ENCODE data around the gene TRAFD1. TPM values are rescaled to one million over a fixed set of nuclear protein-coding genes. Genes with fewer than 3 reads are reported as not detected.
A peak's percentile ranks its signal among the peaks of the same experiment; 100 is the strongest.
"Not testable (repeated sequence)": the region's sequence is repeated elsewhere in the genome, so short reads cannot be mapped to it uniquely, and the experiment has no call there.

The TRAFD1 gene
- total RNA-seq, 1 donor from 2014 or later: 35.4 TPM

GRCh38 chr12:112108202-112109079, 16.9 kb upstream of the TRAFD1 start, which contains the start of gene NAA25:
NAA25 (minus strand) TSS chr12:112108783; CDS start chr12:112108773, 10 bp downstream.
- Histone ChIP-seq H2AFZ (replicated peaks) (peak within 1 kb of the TSS; percentile 93), H3K4me3 (peak within 1 kb of the TSS; percentile 58), H3K4me2 (peak within 1 kb of the TSS; percentile 82), H3K79me2 (ENCODE audit: low read depth) (peaks cover 67% of the 10 kb centered on the region), H3K27ac (peak within 1 kb of the TSS; percentile 89), H3K27me3 (no peaks in the 10 kb centered on the region), H3K9ac (peak within 1 kb of the TSS; percentile 87), H3K9me3 (ENCODE audit: low read depth) (no peaks in the 10 kb centered on the region), H3K36me3 (no peaks in the 10 kb centered on the region), H4K20me1 (ENCODE audit: low read depth) (peaks cover 48% of the 10 kb centered on the region), H3K4me1 (peaks cover 29% of the 10 kb centered on the region), H3F3A (ENCODE audit: low read depth) (peaks cover 18% of the 10 kb centered on the region)
- H3K4me3 Mint-ChIP-seq: peak within 1 kb of the TSS; percentile 98
- peak within 1 kb of the TSS; percentile 99 for H3K27ac Mint-ChIP-seq
- H3K9me3 Mint-ChIP-seq: no peaks in the 10 kb centered on the region
- TF ChIP-seq EZH2 (IDR thresholded peaks at IDR 0.05): no peak
- TF ChIP-seq EZH2phosphoT487 (IDR thresholded peaks at IDR 0.05): no peak
- no peak for TF ChIP-seq CTCF (IDR thresholded peaks at IDR 0.05)
- DNase-seq (ENCODE audit: low spot score): peak; percentile 99
- peaks cover 4% of the 10 kb centered on the region for H3K36me3 Mint-ChIP-seq
- H3K4me1 Mint-ChIP-seq: peaks cover 39% of the 10 kb centered on the region
- H3K27me3 Mint-ChIP-seq (ENCODE audit: insufficient read depth, low read depth): peaks cover 3% of the 10 kb centered on the region

- not testable (repeated sequence) for H3K4me2 ChIP-seq; H3K36me3 ChIP-seq; H3K4me3 ChIP-seq; H3K27me3 Mint-ChIP-seq (ENCODE audit: insufficient read depth, low read depth); H3K27me3 ChIP-seq; H3K9me3 ChIP-seq (ENCODE audit: low read depth); H3K36me3 Mint-ChIP-seq; H3K9me3 Mint-ChIP-seq; DNase-seq (ENCODE audit: low spot score); H3K27ac ChIP-seq; H3K9ac ChIP-seq; H3K4me3 Mint-ChIP-seq
- Mint-ChIP-seq H3K4me1 (peaks cover 29% of the 10 kb centered on the region), H3K27ac (peak overlapping the region; percentile 5)
- H3F3A ChIP-seq (ENCODE audit: low read depth): peaks cover 25% of the 10 kb centered on the region
- peaks cover 22% of the 10 kb centered on the region for H3K4me1 ChIP-seq
- H2AFZ ChIP-seq (replicated peaks): peak overlapping the region; percentile 93
- H3K79me2 ChIP-seq (ENCODE audit: low read depth): peaks cover 41% of the 10 kb centered on the region
- H4K20me1 ChIP-seq (ENCODE audit: low read depth): peaks cover 22% of the 10 kb centered on the region
Observed at GRCh38 chr12:112110787-112111662, 14.3 kb upstream of the TRAFD1 start.

GRCh38 chr12:112111931-112112330, 13.4 kb upstream of the TRAFD1 start:
- H3K36me3 Mint-ChIP-seq: no peaks in the 10 kb centered on the region

More at GRCh38 chr12:112111931-112112330, 13.4 kb upstream of the TRAFD1 start:
- H3K27me3 Mint-ChIP-seq (ENCODE audit: insufficient read depth, low read depth): peaks cover 3% of the 10 kb centered on the region
- peaks cover 27% of the 10 kb centered on the region for H3K4me1 ChIP-seq
- H3K27me3 ChIP-seq: no peaks in the 10 kb centered on the region
- peak overlapping the region; percentile 14 for H2AFZ ChIP-seq (replicated peaks)
- no peak overlapping the region for H3K27ac Mint-ChIP-seq
- H3K4me2 ChIP-seq: no peak overlapping the region
- H3K27ac ChIP-seq: no peak overlapping the region
- peaks cover 33% of the 10 kb centered on the region for H3K4me1 Mint-ChIP-seq
- peaks cover 13% of the 10 kb centered on the region for H4K20me1 ChIP-seq (ENCODE audit: low read depth)
- TF ChIP-seq CTCF (IDR thresholded peaks at IDR 0.05) (no peak), EZH2 (IDR thresholded peaks at IDR 0.05) (no peak), EZH2phosphoT487 (IDR thresholded peaks at IDR 0.05) (no peak)
- H3K9me3 ChIP-seq (ENCODE audit: low read depth): no peaks in the 10 kb centered on the region
- DNase-seq (ENCODE audit: low spot score): no peak
- peaks cover 32% of the 10 kb centered on the region for H3K79me2 ChIP-seq (ENCODE audit: low read depth)
- no peak overlapping the region for H3K4me3 Mint-ChIP-seq
- peaks cover 34% of the 10 kb centered on the region for H3F3A ChIP-seq (ENCODE audit: low read depth)
- no peak overlapping the region for H3K9ac ChIP-seq
- no peak overlapping the region for H3K4me3 ChIP-seq
- no peaks in the 10 kb centered on the region for H3K36me3 ChIP-seq
- H3K9me3 Mint-ChIP-seq: no peaks in the 10 kb centered on the region
